ENCODE results near the gene GTPBP3. TPM values are rescaled to one million over a fixed set of nuclear protein-coding genes. Genes with fewer than 3 reads are reported as not detected.
A peak's percentile ranks its signal among the peaks of the same experiment; 100 is the strongest.

The GTPBP3 gene
- total and polyA plus RNA-seq, 2 of the 13 experiments (the other 11 are each of a cell fraction or from before 2014, with no cell fraction given), result 17.5 to 30.0 TPM

DNA sequence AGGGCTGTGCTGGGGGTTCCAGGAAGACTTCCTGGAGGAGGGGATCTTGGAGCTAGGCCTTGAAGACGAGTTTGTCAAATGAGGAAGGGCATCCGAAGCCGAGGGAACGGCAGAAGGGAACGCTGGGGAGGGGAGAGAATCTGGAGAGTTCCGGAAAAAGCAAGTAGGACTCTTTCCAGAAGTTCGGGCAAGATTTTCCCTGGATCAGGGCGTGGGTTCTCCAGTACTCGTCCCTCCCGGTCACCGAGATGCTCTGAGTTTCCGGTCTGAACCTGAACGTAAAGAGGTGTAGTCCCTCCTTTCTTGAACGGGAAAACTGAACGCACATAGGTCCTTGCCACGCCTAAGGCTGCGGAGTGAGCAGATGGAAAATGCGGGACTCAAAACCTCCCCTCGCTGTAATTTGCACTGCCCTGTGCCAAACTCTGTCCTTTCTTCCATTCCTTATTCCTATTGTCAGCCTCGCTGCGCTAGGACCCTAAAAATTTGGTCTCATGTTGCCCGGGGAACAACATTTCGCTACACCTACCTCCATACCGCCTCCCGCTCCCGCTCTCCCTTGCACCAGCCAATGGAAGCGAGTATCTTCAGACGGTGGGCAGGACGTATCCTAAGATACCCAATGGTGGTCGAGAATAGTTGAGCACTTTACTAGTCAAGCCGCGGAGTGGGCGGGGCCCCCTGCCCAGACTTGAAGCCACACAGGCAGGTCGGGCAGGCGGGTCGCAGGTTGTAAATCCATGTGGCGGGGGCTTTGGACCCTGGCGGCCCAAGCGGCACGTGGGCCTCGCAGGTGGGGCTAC is at the start of gene GTPBP3 (continued):
- TF ChIP-seq, protein P1, sequence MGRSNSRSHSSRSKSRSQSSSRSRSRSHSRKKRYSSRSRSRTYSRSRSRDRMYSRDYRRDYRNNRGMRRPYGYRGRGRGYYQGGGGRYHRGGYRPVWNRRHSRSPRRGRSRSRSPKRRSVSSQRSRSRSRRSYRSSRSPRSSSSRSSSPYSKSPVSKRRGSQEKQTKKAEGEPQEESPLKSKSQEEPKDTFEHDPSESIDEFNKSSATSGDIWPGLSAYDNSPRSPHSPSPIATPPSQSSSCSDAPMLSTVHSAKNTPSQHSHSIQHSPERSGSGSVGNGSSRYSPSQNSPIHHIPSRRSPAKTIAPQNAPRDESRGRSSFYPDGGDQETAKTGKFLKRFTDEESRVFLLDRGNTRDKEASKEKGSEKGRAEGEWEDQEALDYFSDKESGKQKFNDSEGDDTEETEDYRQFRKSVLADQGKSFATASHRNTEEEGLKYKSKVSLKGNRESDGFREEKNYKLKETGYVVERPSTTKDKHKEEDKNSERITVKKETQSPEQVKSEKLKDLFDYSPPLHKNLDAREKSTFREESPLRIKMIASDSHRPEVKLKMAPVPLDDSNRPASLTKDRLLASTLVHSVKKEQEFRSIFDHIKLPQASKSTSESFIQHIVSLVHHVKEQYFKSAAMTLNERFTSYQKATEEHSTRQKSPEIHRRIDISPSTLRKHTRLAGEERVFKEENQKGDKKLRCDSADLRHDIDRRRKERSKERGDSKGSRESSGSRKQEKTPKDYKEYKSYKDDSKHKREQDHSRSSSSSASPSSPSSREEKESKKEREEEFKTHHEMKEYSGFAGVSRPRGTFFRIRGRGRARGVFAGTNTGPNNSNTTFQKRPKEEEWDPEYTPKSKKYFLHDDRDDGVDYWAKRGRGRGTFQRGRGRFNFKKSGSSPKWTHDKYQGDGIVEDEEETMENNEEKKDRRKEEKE (IDR thresholded peaks at IDR 0.05), result no peak
- TF ChIP-seq NFE2 (CRISPR knock-in tag; IDR thresholded peaks at IDR 0.05) (no peak), NRL (CRISPR knock-in tag; IDR thresholded peaks at IDR 0.05; ENCODE audit: borderline replicate concordance) (no peak), NKX3-1 (CRISPR knock-in tag; IDR thresholded peaks at IDR 0.05) (peak; percentile 43; the same call in 1 of the 2 replicates), U2AF1 (optimal IDR thresholded peaks at IDR 0.05; ENCODE audit: low read depth, low read length) (peak; percentile 89), ZNF562 (CRISPR knock-in tag; IDR thresholded peaks at IDR 0.05; ENCODE audit: borderline replicate concordance) (no peak), FOXK2 (IDR thresholded peaks at IDR 0.05) (peak; percentile 44; the same call in 1 of the 2 replicates), FOXP1 (IDR thresholded peaks at IDR 0.05) (peak; percentile 14; the same call in 1 of the 2 replicates), FOXP1 (CRISPR knock-in tag; IDR thresholded peaks at IDR 0.05) (no peak), DMAP1 (CRISPR knock-in tag; IDR thresholded peaks at IDR 0.05) (peak; percentile 81), ZNF44 (CRISPR knock-in tag; IDR thresholded peaks at IDR 0.05) (peak; percentile 45; the same call in 1 of the 2 replicates), BRD4 (CRISPR knock-in tag; IDR thresholded peaks at IDR 0.05) (0 out of 2 replicates have a peak, but pooled peaks have one; percentile 45), MAFG (CRISPR knock-in tag; IDR thresholded peaks at IDR 0.05) (no peak), TARDBP (CRISPR knock-in tag; IDR thresholded peaks at IDR 0.05) (peak; percentile 70; the same call in 1 of the 2 replicates), KAT8 (CRISPR knock-in tag; IDR thresholded peaks at IDR 0.05) (peak; percentile 83), FOXJ3 (CRISPR knock-in tag; IDR thresholded peaks at IDR 0.05; ENCODE audit: borderline replicate concordance) (no peak), SIX4 (CRISPR knock-in tag; IDR thresholded peaks at IDR 0.05) (no peak), WIZ (CRISPR knock-in tag; IDR thresholded peaks at IDR 0.05) (peak; percentile 67; the same call in 1 of the 2 replicates)
- TF ChIP-seq, protein P2, sequence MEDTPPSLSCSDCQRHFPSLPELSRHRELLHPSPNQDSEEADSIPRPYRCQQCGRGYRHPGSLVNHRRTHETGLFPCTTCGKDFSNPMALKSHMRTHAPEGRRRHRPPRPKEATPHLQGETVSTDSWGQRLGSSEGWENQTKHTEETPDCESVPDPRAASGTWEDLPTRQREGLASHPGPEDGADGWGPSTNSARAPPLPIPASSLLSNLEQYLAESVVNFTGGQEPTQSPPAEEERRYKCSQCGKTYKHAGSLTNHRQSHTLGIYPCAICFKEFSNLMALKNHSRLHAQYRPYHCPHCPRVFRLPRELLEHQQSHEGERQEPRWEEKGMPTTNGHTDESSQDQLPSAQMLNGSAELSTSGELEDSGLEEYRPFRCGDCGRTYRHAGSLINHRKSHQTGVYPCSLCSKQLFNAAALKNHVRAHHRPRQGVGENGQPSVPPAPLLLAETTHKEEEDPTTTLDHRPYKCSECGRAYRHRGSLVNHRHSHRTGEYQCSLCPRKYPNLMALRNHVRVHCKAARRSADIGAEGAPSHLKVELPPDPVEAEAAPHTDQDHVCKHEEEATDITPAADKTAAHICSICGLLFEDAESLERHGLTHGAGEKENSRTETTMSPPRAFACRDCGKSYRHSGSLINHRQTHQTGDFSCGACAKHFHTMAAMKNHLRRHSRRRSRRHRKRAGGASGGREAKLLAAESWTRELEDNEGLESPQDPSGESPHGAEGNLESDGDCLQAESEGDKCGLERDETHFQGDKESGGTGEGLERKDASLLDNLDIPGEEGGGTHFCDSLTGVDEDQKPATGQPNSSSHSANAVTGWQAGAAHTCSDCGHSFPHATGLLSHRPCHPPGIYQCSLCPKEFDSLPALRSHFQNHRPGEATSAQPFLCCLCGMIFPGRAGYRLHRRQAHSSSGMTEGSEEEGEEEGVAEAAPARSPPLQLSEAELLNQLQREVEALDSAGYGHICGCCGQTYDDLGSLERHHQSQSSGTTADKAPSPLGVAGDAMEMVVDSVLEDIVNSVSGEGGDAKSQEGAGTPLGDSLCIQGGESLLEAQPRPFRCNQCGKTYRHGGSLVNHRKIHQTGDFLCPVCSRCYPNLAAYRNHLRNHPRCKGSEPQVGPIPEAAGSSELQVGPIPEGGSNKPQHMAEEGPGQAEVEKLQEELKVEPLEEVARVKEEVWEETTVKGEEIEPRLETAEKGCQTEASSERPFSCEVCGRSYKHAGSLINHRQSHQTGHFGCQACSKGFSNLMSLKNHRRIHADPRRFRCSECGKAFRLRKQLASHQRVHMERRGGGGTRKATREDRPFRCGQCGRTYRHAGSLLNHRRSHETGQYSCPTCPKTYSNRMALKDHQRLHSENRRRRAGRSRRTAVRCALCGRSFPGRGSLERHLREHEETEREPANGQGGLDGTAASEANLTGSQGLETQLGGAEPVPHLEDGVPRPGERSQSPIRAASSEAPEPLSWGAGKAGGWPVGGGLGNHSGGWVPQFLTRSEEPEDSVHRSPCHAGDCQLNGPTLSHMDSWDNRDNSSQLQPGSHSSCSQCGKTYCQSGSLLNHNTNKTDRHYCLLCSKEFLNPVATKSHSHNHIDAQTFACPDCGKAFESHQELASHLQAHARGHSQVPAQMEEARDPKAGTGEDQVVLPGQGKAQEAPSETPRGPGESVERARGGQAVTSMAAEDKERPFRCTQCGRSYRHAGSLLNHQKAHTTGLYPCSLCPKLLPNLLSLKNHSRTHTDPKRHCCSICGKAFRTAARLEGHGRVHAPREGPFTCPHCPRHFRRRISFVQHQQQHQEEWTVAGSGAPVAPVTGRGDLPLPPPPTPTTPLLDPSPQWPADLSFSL (CRISPR knock-in tag; IDR thresholded peaks at IDR 0.05), result no peak
- TF ChIP-seq, protein P3, sequence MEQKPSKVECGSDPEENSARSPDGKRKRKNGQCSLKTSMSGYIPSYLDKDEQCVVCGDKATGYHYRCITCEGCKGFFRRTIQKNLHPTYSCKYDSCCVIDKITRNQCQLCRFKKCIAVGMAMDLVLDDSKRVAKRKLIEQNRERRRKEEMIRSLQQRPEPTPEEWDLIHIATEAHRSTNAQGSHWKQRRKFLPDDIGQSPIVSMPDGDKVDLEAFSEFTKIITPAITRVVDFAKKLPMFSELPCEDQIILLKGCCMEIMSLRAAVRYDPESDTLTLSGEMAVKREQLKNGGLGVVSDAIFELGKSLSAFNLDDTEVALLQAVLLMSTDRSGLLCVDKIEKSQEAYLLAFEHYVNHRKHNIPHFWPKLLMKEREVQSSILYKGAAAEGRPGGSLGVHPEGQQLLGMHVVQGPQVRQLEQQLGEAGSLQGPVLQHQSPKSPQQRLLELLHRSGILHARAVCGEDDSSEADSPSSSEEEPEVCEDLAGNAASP (CRISPR knock-in tag; IDR thresholded peaks at IDR 0.05; ENCODE audit: borderline replicate concordance), result peak; percentile 40; the same call in 1 of the 2 replicates
- TF ChIP-seq, protein P4, sequence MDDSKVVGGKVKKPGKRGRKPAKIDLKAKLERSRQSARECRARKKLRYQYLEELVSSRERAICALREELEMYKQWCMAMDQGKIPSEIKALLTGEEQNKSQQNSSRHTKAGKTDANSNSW (CRISPR knock-in tag; IDR thresholded peaks at IDR 0.05; ENCODE audit: borderline replicate concordance), result no peak
